Adrenal gland (tissue), 12 donors: ENCODE data around the gene STAB2. TPM values are rescaled to one million over a fixed set of nuclear protein-coding genes. Genes with fewer than 3 reads are reported as not detected.

Source experiments
- DNase-seq, 7 donors: peaks; one replicate each; pipeline ENCODE4 v3.0.0-alpha.2; 2019 to 2020
- H3K27ac ChIP-seq, 5 donors: fragments of 200-600 bp; sonication (generic) in 4 of 5; 1 replicate in 3 of 5; 2 replicates in 2 of 5; pipeline versions ENCODE4 v1.5.1 to v1.8.0; 2016 to 2020; ENCODE audit warnings: mild to moderate bottlenecking in 1 of 5
- H3K27me3 ChIP-seq: fragments of 200-600 bp; 2 replicates; pipeline ENCODE4 v1.8.0; 2021
- H3K36me3 ChIP-seq, 2 donors: fragments of 200-600 bp; replicated peaks in 1 of 2; 1 replicate in 1 of 2; 2 replicates in 1 of 2; pipeline versions ENCODE4 v1.5.1 to v1.8.0; 2018 to 2022
- H3K4me1 ChIP-seq, 2 donors: fragments of 200-600 bp; replicated peaks in 1 of 2; 1 replicate in 1 of 2; 2 replicates in 1 of 2; pipeline versions ENCODE4 v1.5.1 to v1.8.0; 2018 to 2021
- H3K4me3 ChIP-seq, 4 donors: fragments of 200-600 bp; sonication (generic) in 3 of 4; one replicate each; pipeline ENCODE4 v1.5.1; 2016 to 2018
- H3K9me3 ChIP-seq, 3 donors: fragments of 200-600 bp; sonication (generic) in 1 of 3; replicated peaks in 1 of 3; 1 replicate in 2 of 3; 2 replicates in 1 of 3; pipeline versions ENCODE4 v1.5.1 to v1.8.0; 2016 to 2021
- POLR2A ChIP-seq, 2 donors: fragments of 450-650 bp; IDR thresholded peaks; one replicate each; pipeline ENCODE4 v1.6.1; 2017; ENCODE audit warnings: antibody characterized with exemption in 2 of 2, mild to moderate bottlenecking in 2 of 2, moderate library complexity in 1 of 2
- WGBS, 4 donors: extraction: QIAGEN DNeasy Blood & Tissue Kit in 2 of 4; methylation state at CpG; one replicate each; pipeline versions ENCODE4 v1.1.5 to v1.1.7; 2013 to 2017; 5-methylcytosine and 5-hydroxymethylcytosine counted together
- intact Hi-C, 2 donors: fragments of 100-400 bp; cut with DNase I; formaldehyde crosslinking; loops; one replicate each; pipeline versions ENCODE4 v1.14.1 to v1.15.0; 2022 to 2023
- polyA plus RNA-seq, 3 donors: library from polyadenylated mRNA; stranded (reverse); fragments of 200-250 nt in 2 of 3; fragments of 350-450 nt in 1 of 3; fragmentation: Illumina TruSeq in 1 of 3; extraction: RNeasy Lipid Tissue Mini Kit (QIAGEN cat#74804) in 1 of 3; gene quantifications; one replicate each; pipeline ENCODE4 v1.2.3, GENCODE V29; 2013 to 2014
- total RNA-seq, 9 donors: library from RNA; depleted of rRNA in 4 of 9; stranded (reverse); fragments of >200 nt in 4 of 9; fragments of 120-200 nt in 1 of 9; fragmentation: NEBNext Ultra II Directional in 1 of 9; extraction: Animal tissue kit (Norgen Biotek cat#: 25700) in 1 of 9; gene quantifications; one replicate each; pipeline versions ENCODE4 v1.1.0 to v1.2.4, GENCODE V29; 2013 to 2023
- TF ChIP-seq, protein P1 (sequence below), 6 experiments: fragments of 450-650 bp in 4 of 6; fragments of 200-600 bp in 2 of 6; sonication (generic) in 1 of 6; IDR thresholded peaks; 1 replicate in 5 of 6; 2 replicates in 1 of 6; pipeline versions ENCODE4 v1.5.1 to v1.8.0; 2016 to 2021; ENCODE audit warnings: antibody characterized with exemption in 6 of 6, mild to moderate bottlenecking in 2 of 6, moderate library complexity in 1 of 6
- donor health status: healthy with polysubstance abuse.
- donor health status: Bipolar disorder and iron deficiency.
- donor health status: DM: yes; HTN: yes; CAD: no.
- donor health status: DM: no; HTN: no; CAD: no.
- donor health status: DM: no; HTN: no; CAD: no.
- donor health status: DM: yes; HTN: yes; CAD: no.

Gene STAB2
- total and polyA plus RNA-seq, 12 donors, result 0.02 to 2.1 (median 0.27) TPM; not detected in 1

DNA sequence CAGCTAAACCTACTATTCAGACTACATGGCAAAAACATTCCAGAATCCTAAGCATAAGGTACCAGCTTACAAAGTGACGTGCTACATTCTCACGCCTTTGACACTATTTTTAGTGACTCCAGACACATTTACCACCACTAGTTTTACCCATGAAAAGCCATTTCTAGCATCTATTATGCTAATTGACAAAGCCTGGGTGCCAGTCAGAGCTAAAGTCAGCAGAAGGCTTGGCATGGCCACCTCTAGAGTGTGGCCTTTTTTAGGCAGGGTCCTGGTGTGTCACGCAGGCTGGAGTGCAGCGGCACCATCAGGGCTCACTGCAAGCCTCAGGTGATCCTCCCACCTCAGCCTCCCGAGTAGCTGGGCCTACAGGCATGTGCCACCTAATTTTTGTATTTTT is 178.2 kb downstream of the STAB2 start:
- H3K27ac ChIP-seq, result no peak overlapping the region
- H3K9me3 ChIP-seq, result no peaks in the 10 kb centered on the region
- H3K4me3 ChIP-seq, result no peak overlapping the region
- TF ChIP-seq, protein P1, sequence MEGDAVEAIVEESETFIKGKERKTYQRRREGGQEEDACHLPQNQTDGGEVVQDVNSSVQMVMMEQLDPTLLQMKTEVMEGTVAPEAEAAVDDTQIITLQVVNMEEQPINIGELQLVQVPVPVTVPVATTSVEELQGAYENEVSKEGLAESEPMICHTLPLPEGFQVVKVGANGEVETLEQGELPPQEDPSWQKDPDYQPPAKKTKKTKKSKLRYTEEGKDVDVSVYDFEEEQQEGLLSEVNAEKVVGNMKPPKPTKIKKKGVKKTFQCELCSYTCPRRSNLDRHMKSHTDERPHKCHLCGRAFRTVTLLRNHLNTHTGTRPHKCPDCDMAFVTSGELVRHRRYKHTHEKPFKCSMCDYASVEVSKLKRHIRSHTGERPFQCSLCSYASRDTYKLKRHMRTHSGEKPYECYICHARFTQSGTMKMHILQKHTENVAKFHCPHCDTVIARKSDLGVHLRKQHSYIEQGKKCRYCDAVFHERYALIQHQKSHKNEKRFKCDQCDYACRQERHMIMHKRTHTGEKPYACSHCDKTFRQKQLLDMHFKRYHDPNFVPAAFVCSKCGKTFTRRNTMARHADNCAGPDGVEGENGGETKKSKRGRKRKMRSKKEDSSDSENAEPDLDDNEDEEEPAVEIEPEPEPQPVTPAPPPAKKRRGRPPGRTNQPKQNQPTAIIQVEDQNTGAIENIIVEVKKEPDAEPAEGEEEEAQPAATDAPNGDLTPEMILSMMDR (IDR thresholded peaks at IDR 0.05), result no peak
- TF ChIP-seq POLR2A (IDR thresholded peaks at IDR 0.05), result no peak
- H3K36me3 ChIP-seq, result no peaks in the 10 kb centered on the region
- DNase-seq, result no peak
- 94 to 99% (median 97%) methylated on average over 4 to 5 of the region's 5 CpGs for WGBS, 4 donors
- intact Hi-C loops, result no loop called here
- no peaks in the 10 kb centered on the region for H3K4me1 ChIP-seq
- no peaks in the 10 kb centered on the region for H3K27me3 ChIP-seq

DNA sequence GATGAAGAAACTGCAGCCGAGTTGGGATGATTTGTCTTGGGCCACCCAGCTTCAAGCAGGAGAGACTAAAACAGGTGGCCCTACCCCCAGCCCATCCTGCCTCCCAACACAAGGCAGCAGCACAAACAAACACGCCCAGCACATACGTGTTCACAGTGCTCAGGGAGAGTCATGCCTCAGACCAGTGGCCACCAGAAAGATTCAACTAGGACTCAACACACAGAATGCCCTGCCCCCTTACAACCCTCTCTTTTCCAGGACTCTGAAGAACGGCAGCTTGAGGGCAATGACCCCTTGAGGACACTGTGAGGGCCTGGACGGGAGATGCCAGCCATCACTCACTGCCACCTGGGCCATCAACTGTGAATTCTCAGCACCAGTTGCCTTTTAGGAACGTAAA is 179.0 kb downstream of the STAB2 start:
- Histone ChIP-seq H3K27ac (no peak overlapping the region), H3K4me1 (no peaks in the 10 kb centered on the region), H3K4me3 (no peak overlapping the region), H3K9me3 (no peaks in the 10 kb centered on the region), H3K27me3 (no peaks in the 10 kb centered on the region), H3K36me3 (no peaks in the 10 kb centered on the region)
- TF ChIP-seq, protein P1 (IDR thresholded peaks at IDR 0.05), result no peak
- no peak for TF ChIP-seq POLR2A (IDR thresholded peaks at IDR 0.05)
- DNase-seq, result no peak
- intact Hi-C loops, result no loop called here
- WGBS, 4 donors, result 77 to 88% (median 80%) methylated on average over 5 to 6 of the region's 6 CpGs

DNA sequence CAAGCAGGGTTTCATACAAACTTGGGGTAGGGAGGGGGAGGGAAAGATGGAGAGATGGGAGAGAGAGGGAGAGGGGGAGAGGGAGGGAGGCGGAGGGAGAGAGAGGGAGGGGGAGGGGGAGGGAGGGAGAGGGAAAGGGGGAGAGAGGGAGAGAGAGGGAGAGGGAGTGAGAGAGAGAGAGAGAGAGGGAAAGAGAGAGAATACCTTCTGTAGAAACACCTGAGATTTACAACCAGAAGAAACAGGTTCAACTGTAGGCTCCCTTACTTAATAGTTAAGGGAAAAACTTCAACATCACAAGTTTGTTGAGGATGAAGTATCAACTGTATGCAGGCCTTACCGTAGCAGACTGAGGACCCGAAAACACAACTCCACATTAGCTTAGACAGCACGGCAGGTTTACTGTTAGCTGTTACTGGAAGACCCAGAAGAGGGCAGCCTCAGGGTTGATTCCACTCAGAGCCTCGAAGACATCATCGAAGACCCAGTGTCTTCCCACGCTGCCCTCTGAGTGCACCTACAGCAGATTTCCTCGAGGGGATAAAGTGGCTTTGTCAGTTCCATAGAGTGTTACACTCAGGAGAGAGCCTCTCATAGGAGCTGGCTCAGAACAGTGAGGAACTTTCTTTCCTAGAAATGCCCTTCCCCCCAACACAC is 181.5 kb downstream of the STAB2 start:
- WGBS, 4 donors, result 84 to 95% (median 85%) methylated on average over 7 to 8 of the region's 8 CpGs
- H3K4me1 ChIP-seq, result peaks cover 10 to 12% of the 10 kb centered on the region in 2 donors
- H3K27me3 ChIP-seq, result no peaks in the 10 kb centered on the region
- H3K36me3 ChIP-seq, result no peaks in the 10 kb centered on the region
- H3K27ac ChIP-seq, result no peak overlapping the region
- TF ChIP-seq POLR2A (IDR thresholded peaks at IDR 0.05), result no peak
- TF ChIP-seq, protein P1 (IDR thresholded peaks at IDR 0.05), result no peak
- no peaks in the 10 kb centered on the region for H3K9me3 ChIP-seq
- intact Hi-C loops, result no loop called here
- H3K4me3 ChIP-seq, result no peak overlapping the region
- DNase-seq, result no peak

- Histone ChIP-seq H3K27me3 (no peaks in the 10 kb centered on the region), H3K9me3 (no peaks in the 10 kb centered on the region), H3K4me3 (no peak overlapping the region), H3K27ac (no peak overlapping the region), H3K36me3 (no peaks in the 10 kb centered on the region), H3K4me1 (peaks cover 10 to 12% of the 10 kb centered on the region in 2 donors)
- no peak for DNase-seq
- no peak for TF ChIP-seq POLR2A (IDR thresholded peaks at IDR 0.05)
- TF ChIP-seq, protein P1 (IDR thresholded peaks at IDR 0.05), result no peak
- WGBS, 4 donors, result 93 to 96% (median 95%) methylated on average over 4 to 9 of the region's 9 CpGs
- intact Hi-C loops, result no loop called here
Observed at GRCh38 chr12:103769240-103769945, 182.3 kb downstream of the STAB2 start.
